Stimulated activated CD4-positive, alpha-beta T cell treated with anti-CD3 and anti-CD28 coated beads, Interleukin-2, amount 100 ng/mL, for 48 hours (primary cell): ENCODE measurements around the gene DLG2.
"Not testable (repeated sequence)": the region's sequence is repeated elsewhere in the genome, so short reads cannot be mapped to it uniquely, and the experiment has no call there.

Source experiments
- DNase-seq, 2 donors: peaks; one replicate each; pipeline ENCODE4 v3.0.0-alpha.2; 2020

DLG2 gene

DNA sequence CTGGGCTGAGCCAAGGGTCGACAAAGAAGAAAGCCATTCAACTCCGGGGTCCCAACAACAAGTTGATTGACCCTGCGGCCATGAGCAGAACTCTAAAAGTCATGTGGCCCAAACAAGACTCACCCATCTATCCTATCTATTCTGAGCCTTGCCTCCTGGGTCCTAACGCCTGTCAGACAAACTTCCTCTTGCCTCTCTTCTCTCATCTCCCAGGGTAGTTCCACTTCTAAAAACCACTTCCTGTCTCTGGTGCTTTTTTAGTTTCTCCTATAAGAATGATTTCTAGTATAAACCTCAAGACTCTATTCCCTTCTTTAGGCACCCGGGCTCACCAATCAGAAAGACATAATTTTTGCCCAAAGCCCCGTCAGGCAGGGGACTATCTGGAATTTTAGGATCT is 530.2 kb downstream of the DLG2 start:
- no peak for DNase-seq

DNA sequence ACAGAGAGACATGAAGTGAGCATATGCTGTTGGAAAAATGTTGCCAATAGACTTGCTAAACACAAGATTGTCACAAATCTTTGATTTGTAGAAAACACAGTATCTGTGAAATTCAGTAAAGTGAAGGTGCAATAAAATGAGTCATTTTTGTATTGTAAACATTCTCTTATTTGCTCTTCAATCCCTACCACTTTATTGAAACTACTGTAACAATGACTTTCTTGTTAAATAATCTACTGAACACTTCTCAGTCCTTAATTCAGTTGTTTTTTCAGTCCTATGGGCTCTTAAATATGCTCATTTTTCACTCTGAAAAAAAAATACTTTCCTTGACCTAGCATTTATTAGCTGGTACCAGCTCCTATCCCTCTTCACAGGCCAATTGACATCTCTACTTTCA is 531.9 kb downstream of the DLG2 start:
- no peak for DNase-seq

DNA sequence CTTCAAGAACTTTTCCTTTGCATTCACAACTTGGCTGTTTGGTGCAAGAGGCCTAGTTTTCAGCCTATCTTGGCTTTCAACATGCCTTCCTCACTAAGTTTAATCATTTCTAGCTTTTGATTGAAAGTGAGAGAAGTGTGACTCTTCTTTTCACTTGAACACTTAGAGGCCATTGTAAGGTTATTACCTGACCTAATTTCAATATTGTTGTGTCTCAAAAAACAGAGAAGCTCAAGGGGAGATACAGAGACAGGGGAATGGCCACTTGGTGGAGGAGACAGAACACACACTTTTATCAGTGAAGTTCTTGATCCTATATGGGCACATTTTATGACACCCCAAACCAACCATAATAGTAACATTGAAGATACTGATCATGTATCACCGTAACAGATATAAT is 532.3 kb downstream of the DLG2 start:
- DNase-seq = no peak

DNA sequence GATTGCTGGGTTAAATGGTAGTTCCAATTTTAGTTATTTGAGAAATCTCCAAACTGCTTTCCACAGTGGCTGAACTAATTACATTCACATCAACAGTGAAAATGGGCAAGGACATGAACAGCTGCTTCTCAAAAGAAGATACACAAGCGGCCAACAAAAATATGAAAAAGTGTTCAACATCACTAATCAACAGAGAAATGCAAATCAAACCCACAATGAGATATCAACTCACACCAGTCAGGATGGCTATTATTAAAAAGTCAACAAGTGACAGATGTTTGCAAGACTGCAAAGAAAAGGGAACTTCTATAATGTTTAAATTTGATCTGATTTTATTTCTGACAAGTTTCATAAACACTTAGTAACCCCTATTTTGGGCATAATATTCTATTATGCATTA is 537.5 kb downstream of the DLG2 start:
- DNase-seq = no peak

DNA sequence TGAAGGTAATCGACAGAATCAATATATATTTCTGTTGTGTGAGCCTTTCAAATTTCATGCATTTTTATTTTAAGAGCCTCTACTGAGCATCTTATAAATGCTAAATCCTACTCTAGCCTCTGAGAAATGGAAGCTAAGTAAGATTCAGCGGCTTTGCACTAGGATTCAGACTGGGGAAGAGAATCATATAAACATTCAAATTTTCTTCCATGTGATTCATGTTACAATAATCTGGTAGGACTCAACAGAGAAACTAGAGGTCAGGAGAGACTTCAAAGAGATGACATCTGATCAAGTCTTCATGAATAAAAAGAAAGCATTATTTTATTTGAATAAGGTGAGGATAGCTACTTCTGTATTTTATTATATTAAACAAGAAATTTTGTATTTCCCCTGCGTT is 538.9 kb downstream of the DLG2 start:
- DNase-seq = no peak

DNA sequence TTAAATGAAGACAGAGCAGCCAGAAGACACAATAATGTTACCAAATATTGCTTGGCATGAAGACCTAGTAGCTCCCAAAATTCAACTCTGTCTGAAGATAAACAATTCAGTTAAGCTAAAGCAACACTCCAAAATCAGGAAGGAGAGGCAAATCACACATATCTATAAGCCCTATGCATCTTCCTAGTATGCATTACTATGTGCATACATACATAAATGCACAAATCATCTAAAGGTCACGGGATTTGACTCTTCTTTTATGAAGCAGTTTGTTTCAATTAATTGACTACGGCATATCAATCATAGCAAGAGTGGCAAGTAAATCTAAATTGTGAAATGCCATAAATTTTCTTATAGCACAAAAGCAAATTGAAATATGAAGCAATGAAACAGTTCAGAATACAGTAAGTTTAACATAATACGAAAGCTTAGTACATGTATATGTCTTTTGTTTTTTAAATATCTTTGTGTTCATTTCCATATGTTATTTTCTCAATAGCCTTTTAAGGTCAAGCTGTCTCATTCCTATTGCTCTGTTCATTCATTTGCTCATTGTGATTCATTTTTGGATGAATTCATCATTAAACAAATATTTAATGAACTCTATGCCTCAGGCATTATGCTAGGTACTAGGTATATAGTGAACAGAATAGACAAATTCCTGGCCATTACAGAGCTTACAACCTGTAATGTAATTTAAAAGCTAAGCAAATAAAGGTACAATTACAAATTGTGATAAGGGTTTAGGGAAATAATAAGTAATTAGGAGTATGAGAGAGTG is 540.5 kb downstream of the DLG2 start:
- no peak for DNase-seq

DNA sequence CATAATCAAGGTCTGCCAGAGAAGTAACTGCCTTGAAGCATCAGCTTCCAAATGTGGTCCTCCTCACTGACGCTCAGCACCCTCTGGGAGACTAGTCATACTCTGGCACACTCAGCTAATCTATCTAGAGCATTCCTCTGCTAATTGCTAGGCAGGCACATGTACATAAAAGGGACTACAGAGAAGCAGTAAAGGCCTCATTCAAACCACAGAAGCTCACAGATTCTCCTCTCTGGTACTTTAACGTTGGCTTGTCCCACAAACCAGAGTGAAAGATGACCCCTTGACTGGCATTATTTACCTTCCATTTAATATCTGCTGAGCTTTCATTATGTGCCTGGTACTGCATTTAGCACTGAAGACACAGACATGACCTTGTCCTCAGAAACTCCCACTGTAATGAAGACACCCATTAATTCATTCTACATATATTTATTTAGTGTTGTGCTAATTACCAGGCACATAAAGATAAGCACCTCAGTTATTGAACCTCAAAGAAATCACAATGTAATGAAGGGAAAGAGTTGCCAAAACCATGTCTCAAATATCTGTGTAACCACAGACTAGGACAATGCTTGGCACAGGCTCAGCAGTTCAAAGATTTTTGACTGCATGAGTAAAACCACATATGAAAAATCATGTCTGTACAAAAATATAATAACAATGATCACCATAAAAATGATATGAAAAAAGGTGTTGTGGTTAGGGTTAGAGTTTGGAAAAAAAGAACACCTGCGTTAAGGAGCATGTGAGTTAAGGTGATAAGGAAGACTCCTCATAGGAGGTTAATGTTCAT is 550.4 kb downstream of the DLG2 start:
- no peak for DNase-seq

DNA sequence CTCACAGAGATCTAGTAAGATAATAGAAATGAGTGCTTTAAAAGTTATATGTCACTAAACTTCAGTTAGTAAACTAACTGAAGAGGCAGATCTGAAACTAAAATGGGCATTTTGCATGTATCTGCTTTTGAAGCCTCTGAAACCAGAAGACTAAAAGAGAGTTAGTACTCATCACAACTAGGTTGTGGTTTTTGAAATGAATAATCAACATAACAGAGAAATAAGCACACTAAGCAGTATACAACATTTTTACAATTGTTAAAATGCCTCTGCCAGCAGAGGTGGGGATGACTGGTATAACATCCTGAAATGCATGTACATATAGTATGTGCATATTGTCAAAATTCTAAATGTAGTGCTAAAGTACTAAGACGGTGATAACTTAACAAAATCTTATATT is 564.5 kb downstream of the DLG2 start:
- no peak for DNase-seq

DNA sequence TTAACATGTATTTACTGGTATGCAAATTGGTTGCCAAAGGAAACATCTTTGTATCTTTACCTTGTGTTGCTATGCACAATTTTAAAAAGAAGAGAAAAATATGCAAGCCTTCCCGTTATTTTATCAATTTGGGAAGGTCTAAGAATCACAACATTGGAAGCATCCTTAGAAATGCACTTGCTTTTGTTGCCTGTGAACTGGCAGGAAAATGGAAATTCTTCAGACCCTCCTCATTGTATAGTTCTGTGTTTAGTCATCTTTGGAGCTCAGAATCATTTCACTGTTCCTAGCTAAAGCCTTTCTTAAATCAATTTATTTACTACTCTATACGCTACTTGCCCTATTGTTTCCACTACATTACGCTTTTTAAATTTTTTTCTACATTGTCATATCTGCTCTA is 574.5 kb downstream of the DLG2 start:
- no peak for DNase-seq

DNA sequence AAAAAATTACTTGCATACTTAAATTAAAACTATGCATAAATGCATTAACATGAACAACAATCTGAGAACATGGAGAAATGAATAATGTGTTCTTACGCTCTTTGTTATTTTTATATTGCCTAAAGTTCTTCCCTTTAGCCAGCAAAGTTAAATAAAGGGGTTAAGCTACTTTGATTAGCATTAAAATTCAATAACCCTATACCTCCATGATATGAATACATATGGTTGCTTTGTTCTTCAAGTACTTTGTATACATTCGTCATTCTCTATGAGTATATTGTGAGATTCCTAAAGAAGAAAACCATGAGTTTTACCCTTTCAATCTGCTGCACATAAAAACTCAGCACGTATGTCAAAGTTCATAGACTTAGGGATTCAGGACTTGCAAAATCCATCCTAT is 578.3 kb downstream of the DLG2 start:
- no peak for DNase-seq

DNA sequence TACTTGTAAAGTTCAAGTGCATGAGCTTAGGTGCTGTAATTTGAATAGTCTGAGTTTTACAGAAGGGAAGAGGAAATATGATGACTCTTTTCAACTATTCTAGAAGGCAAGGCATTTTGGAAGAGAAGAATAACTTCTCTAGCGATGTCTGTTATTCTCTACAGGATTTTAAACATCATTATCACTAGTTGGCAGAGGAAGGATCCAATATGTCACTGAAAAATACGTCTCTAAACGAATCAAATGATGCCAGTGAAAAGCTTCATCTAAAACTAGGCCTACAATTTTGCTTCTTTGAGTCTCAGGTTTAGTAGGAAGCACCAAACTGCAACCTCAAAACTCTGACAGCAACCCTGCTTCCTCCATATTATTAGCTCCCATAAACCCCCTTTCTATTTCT is 581.4 kb downstream of the DLG2 start:
- no peak for DNase-seq

DNA sequence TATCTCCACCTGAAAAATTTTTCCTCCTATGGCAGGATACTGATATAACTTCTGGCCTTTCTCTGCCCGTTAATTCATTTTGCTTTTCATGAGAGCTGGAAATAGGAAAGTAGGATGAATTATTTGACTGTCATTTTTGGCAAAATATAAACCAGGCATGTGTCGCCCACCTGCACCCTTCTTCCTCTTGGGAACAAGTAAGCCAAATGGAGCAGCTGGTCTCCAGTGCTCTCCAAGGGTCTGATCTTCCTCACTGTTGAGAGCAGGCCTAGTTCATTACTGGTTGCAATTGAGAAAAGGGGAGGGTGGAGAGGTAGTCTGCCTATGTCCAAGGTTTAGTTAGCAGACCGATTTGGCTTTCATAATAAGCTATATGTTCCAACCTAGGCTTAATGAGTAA is 582.2 kb downstream of the DLG2 start:
- DNase-seq = no peak

DNA sequence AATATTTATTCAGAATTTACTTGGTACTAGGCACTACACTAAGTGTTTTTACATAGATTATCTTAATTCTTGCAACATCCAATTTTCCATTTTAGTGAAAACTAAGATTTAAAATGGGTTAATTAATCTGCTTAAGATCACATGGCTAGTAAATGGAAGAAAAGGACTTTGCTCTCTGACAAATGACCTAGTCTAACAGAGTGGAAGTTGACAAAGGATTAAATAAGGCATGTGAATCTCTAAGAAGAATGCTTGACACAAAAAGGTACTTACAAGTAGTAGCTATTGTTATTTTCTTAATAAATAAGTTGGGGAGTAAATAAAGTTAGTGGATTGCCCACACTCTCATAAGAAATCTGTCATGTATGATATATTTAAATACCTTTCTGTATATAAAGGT is 584.8 kb downstream of the DLG2 start:
- no peak for DNase-seq

DNA sequence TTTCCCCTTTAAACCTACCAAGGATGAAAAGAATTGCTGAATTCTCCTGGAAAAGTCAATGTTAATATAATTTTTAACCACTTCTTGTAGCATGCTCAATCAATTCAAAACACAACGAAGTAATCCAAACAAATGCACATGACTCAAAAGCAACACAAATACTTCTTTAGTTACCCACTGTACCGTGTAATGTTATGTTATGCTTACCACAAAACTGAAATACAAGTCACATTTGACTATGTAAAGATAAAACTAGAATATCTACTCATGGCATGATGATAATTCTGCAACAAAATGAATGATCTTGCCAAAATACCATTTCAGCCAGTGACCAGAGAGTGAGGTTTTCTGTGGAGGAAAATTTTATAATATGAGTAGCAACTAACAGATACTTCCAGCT is 587.0 kb downstream of the DLG2 start:
- no peak for DNase-seq

DNA sequence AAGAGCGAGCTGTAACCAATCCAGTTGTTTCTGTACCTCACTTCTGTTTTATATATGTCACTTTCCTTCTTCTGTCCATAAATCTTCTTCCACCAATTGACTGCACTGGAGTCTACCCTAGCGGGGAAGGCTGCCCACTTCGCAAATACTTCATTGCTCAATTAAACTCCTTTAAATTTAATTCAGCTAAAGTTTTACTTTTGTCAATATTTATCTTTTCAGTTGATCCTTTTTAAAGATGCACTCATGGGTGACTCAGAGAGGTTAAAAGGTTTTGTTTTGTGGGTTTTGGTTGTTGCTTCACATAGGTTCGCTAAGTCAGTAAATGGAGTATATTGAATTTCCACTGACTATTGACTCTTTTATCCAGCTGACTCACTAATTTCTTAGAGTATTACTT is 597.2 kb downstream of the DLG2 start:
- no peak for DNase-seq

DNA sequence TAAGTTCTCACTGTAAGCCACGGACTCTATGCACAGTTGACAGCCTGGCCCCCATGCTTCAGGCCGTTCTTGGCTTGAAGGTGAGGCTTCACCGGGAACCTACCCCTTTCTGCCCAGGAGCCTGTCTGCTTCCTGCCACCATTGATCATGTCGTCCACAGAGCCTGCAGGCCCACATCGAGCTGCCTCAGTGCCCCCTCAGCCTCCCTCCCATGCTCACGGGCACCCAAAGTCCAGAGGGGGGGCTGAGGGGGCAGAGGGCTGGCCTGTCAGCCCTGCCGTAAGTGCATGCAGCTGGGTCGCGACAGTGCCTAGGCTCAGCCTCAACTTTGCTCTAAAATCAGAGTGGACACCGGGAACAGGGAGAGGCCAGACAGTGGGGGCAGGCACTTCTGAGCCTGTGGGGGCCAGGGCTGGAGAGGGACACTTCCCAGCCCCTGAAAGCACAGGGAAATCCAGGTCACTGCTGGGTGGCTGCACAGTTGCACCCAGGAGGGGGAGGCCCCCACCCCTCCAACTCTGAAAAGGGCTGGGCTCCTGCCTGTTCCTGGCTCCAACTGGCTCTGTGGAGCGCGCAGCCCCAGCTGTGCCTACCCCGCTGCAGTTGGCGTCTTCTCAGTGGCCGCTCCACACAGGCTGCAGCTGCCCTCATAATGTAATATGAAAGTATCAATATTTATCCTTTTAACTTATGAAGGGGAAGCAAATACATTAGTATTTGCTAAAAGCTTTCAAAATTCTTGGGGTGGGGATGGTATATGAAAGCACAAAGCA is 598.6 kb downstream of the DLG2 start:
- DNase-seq = no peak

DNA sequence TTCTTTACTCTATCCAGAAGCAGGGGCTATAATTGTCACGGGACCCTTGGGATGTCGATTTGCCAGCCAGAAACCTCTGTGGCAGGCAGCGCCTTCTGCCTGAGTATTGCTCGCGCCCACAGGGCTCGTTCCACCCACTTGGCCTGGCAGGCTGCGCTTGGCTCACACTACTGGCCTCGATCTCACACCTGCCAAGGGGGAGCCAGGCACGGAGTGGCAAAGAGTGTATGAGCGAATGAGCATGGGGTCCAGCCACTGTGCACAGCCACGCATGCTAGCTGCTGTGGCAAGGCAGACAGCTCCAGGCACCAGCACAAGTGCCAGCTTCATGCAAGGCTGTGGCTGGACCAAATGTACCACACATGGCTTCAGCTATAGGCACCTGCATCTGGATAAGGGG is 599.8 kb downstream of the DLG2 start:
- DNase-seq = no peak

DNA sequence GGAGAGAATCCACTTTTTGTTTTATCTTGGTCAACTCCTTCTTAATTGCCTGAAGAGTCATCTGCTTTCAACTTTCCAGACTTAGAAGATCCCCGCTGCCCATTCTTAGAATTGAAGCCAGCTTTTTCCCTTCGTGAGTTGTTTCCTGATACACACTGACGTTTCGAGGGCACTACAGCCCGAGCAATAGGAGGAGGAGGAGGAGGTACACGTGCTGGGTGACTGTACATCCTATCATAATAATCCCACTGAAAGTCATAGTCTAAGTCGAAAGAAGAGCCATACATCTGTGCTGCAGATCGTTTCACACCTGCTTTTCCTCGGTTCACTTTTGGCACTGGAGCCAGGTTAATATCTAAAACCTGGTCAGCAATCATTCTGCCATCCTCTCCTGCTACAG is 606.1 kb downstream of the DLG2 start:
- no peak for DNase-seq

DNA sequence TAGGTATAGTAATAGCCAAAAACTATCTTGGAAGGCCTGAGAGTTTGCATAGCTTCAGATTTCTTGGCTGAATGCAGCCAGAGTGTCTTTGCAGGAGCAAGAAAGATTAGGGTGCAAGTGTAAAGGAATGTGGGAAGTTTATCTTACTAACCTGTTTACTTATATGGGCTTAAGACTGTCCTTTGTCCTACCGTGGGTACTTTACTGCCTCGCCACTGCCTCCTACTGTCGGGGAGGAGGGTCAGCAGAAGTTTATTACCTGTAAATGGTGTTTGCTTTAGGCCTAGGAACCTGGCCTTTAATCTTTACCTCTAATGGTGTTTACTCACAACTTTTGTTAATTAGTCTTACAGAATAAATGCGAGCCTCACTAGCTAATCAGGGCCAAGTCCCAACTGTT is 633.8 kb downstream of the DLG2 start:
- DNase-seq = no peak

DNA sequence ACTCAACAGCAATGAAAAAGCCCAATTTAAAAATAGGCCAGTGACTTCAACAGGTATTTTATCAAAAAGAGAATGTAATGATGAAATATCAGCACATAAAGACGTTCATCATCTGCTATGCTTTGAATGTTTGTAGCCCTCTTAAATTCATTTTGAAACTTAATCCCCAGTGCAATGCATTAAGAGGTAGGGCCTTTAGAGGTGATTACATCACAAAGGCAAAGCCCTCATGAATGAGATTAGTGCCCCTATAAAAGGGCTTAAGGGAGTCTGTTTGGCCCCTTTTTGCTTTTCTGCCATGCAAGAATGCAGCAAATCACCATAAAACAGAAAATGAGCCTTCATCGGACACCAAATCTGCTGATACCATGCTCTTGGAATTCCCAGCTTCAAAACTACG is 637.0 kb downstream of the DLG2 start:
- no peak for DNase-seq

DNA sequence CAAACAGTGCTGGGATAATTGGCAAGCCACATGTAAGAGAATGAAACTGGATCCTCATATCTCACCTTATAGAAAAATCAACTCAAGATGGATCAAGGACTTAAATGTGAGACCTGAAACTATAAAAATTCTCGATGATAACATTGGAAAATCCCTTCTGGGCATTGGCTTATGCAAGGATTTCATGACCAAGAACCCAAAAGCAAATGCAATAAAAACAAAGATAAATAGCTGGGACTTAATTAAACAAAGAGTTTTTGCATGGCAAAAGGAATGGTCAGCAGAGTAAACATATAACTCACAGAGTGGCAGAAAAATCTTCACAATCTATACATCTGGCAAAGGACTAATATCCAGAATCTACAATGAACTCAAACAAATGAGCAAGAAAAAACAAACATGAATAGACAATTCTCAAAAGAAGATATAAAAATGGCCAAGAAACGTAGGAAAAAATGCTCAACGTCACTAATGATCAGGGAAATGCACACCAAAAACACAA is 639.4 kb downstream of the DLG2 start:
- DNase-seq = not testable (repeated sequence)

DNA sequence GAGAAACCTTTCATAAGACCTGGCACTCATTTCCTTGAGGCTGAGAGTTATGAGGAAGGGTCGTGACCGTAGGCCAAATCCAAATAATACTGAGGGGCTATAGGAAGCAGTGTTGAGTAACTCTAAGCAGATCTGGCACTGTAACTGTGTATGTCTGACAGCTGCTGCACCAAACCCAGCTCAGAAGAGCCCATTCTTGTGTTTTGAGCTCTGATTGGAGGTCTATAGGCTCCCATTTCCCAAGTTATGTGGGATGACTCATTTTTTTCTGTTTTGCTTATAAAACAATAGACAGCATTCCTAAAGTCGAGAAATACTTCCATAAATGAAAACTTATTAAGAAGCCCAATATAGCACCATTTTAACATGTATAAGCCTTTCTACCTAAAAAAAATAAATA is 645.8 kb downstream of the DLG2 start:
- DNase-seq = no peak

DNA sequence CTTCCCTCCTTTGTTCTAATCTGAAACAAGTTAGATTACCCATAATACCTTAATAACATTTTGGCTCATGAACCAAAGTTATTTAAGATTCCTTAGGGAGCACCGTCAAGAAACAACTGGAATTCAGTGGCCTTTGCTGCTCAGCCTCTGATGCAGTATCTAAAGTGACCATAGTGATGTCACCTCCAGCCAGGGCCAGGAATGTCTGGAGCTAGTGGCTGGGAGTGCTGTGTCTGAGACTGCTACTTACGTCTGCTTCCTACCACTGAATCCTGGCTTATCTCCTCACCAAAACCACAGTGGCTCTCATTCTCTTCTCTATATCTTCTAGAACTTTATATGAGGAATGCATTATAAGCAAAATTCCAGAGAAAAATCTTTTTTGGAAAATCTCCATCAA is 658.0 kb downstream of the DLG2 start:
- DNase-seq = no peak

DNA sequence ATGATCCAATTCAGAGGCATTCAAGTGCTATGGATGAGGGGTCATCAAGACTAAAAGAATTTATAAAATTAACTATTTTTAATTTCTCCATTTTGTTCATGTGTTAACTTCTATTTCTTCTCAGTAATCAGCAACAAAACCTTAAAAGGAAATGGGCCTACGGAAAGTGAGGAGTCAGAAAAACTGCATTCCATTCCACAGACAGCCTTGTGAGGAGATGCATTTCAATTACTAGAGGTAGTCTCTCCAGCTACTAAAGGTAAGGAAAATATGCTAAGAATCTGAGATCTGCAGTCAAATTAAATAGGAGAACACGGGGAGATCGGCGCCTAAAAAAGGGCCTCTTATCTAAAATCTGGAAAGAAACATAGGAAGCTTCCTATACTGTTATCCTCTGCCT is 661.7 kb downstream of the DLG2 start:
- no peak for DNase-seq
